ENCODE data around the gene ZNF414. TPM values are rescaled to one million over a fixed set of nuclear protein-coding genes. Genes with fewer than 3 reads are reported as not detected.
A peak's percentile ranks its signal among the peaks of the same experiment; 100 is the strongest.

The ZNF414 gene
- total and polyA plus RNA-seq, 2 experiments from 2014 or later, result 27.4 to 45.0 TPM

- Mint-ChIP-seq H3K36me3 (ENCODE audit: low read depth) (peaks cover 78% of the 10 kb centered on the region), H3K4me1 (peaks cover 22% of the 10 kb centered on the region), H3K27ac (no peak overlapping the region; the same call in 1 of the 2 replicates), H3K9me3 (no peaks in the 10 kb centered on the region; the same call in 1 of the 3 replicates), H3K27me3 (ENCODE audit: insufficient read depth, low read depth, poor library complexity) (peaks cover 29% of the 10 kb centered on the region), H3K4me3 (no peak overlapping the region; the same call in 2 of the 3 replicates)
- ATAC-seq (no peak), DNase-seq (ENCODE audit: low spot score) (no peak)
- peak in 1 of 2 experiments; percentile 20; a peak in 1 of 4 replicates for TF ChIP-seq CTCF (conservative IDR thresholded peaks at IDR 0.05; ENCODE audit: low read depth in 2 of 2)
- no peak for TF ChIP-seq REST (IDR thresholded peaks at IDR 0.05; ENCODE audit: unreplicated experiment)
- peaks cover 30% of the 10 kb centered on the region for H4K20me1 ChIP-seq (replicated peaks; ENCODE audit: insufficient read depth)
- no peaks in the 10 kb centered on the region for H3K27me3 ChIP-seq (ENCODE audit: insufficient read depth)
- H3K27ac ChIP-seq (ENCODE audit: low read depth), result peak overlapping the region; percentile 83; the same call in 1 of the 2 replicates
- peaks cover 43% of the 10 kb centered on the region for H3K36me3 ChIP-seq (ENCODE audit: insufficient read depth)
- H2AFZ ChIP-seq, result no peak overlapping the region
- peaks cover 68% of the 10 kb centered on the region for H3F3A ChIP-seq (replicated peaks; ENCODE audit: low read depth)
- no peak overlapping the region for H3K4me2 ChIP-seq
- no peaks in the 10 kb centered on the region for H3K4me1 ChIP-seq (ENCODE audit: insufficient read depth)
- H3K79me2 ChIP-seq (replicated peaks; ENCODE audit: insufficient read depth), result peaks cover 29% of the 10 kb centered on the region
- H3K9me2 ChIP-seq (ENCODE audit: insufficient read depth), result no peaks in the 10 kb centered on the region
- no peak overlapping the region for H3K4me3 ChIP-seq
Observed at GRCh38 chr19:8487137-8487851, 26.7 kb downstream of the ZNF414 start.

GRCh38 chr19:8486661-8487136 is 27.3 kb downstream of the ZNF414 start:
- Histone ChIP-seq H3F3A (replicated peaks; ENCODE audit: low read depth) (peaks cover 70% of the 10 kb centered on the region), H3K36me3 (ENCODE audit: insufficient read depth) (peaks cover 48% of the 10 kb centered on the region), H4K20me1 (replicated peaks; ENCODE audit: insufficient read depth) (peaks cover 36% of the 10 kb centered on the region), H3K9me2 (ENCODE audit: insufficient read depth) (no peaks in the 10 kb centered on the region), H3K27ac (ENCODE audit: low read depth) (no peak overlapping the region), H3K4me2 (no peak overlapping the region), H3K4me1 (ENCODE audit: insufficient read depth) (no peaks in the 10 kb centered on the region), H3K27me3 (ENCODE audit: insufficient read depth) (no peaks in the 10 kb centered on the region), H3K4me3 (no peak overlapping the region), H3K79me2 (replicated peaks; ENCODE audit: insufficient read depth) (peaks cover 35% of the 10 kb centered on the region), H2AFZ (no peak overlapping the region)
- no peak overlapping the region; the same call in 2 of the 3 replicates for H3K4me3 Mint-ChIP-seq
- DNase-seq (ENCODE audit: low spot score), result no peak
- peaks cover 83% of the 10 kb centered on the region for H3K36me3 Mint-ChIP-seq (ENCODE audit: low read depth)
- peaks cover 22% of the 10 kb centered on the region for H3K4me1 Mint-ChIP-seq
- no peak overlapping the region; the same call in 1 of the 2 replicates for H3K27ac Mint-ChIP-seq
- no peak for ATAC-seq
- no peaks in the 10 kb centered on the region; the same call in 1 of the 3 replicates for H3K9me3 Mint-ChIP-seq
- peaks cover 30% of the 10 kb centered on the region for H3K27me3 Mint-ChIP-seq (ENCODE audit: insufficient read depth, low read depth, poor library complexity)
- TF ChIP-seq POLR2AphosphoS5 (IDR thresholded peaks at IDR 0.05; ENCODE audit: low read depth) (0 out of 2 replicates have a peak, but pooled peaks have one; percentile 10), EZH2 (IDR thresholded peaks at IDR 0.05; ENCODE audit: low read depth, unreplicated experiment) (no peak)
